Activated T-cell treated with anti-CD3 and anti-CD28 coated beads, Interleukin-2, amount 50 U/mL, for 4 hours (primary cell): ENCODE measurements around the gene BAHD1. TPM values are rescaled to one million over a fixed set of nuclear protein-coding genes. Genes with fewer than 3 reads are reported as not detected.

Source experiments
- ATAC-seq, 2 donors: fragments of 200-7000 bp; cut with Tn5 transposase; one replicate each; pipeline ENCODE4 v1.10.0; 2021
- DNase-seq: peaks from one replicate; pipeline ENCODE4 v3.0.0-alpha.2; 2020
- H3K27me3 Mint-ChIP-seq: one replicate; pipeline ENCODE4 v1.8.0; 2021; ENCODE audit warnings: low read depth, mixed read lengths
- H3K36me3 Mint-ChIP-seq: one replicate; pipeline ENCODE4 v1.8.0; 2022; ENCODE audit warnings: mixed read lengths; ENCODE audit not compliant: insufficient read depth
- H3K4me1 Mint-ChIP-seq: one replicate; pipeline ENCODE4 v1.8.0; 2021; ENCODE audit warnings: low read depth, mixed read lengths
- H3K4me3 Mint-ChIP-seq: one replicate; pipeline ENCODE4 v1.8.0; 2021; ENCODE audit warnings: mild to moderate bottlenecking, moderate library complexity, mixed read lengths
- H3K9me3 Mint-ChIP-seq: one replicate; pipeline ENCODE4 v1.8.0; 2021; ENCODE audit warnings: mixed read lengths
- total RNA-seq, 3 donors: library from RNA; stranded (reverse); gene quantifications; one replicate each; pipeline ENCODE4 v1.2.1, GENCODE V29; 2021

The BAHD1 gene
- total RNA-seq, 3 donors from 2014 or later, result 28.0 to 31.6 (median 31.5) TPM

DNA sequence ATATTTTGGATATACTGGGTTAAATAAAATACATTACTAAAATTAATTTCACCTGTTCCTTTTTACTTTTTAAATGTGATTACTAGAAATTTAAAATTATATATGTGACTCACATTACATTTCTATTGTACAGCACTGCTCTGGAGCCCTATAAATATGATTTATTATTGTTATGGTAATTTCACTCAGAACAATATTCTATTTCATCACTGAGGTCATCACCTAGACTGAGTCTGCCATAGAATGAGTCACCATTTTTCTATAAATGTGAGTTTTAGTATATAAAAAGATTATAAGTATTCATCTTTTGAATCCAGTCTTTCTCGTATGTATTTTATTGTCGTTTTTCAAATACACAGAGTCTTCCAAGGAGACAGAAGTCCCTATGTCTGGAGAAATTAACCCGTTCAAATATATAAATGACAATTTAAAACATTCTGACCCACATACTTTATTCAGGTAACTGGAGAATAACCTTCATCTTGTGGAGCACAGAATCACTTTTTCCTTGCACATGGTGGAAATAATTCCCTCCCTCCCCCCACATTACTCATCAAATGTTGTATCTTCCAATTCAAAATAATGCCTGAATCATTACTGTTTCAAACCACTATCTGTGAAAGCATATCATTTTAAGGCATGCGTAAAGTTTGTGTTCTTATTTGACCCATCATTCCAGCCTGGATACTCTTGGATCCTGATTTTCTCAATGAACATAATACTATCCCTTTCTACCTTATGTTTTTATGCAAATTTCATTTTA lies 60.0 kb downstream of the BAHD1 start:
- Mint-ChIP-seq H3K4me3 (no peak overlapping the region), H3K36me3 (no peaks in the 10 kb centered on the region), H3K9me3 (no peaks in the 10 kb centered on the region), H3K27me3 (peaks cover 23% of the 10 kb centered on the region), H3K4me1 (peaks cover 6% of the 10 kb centered on the region)
- ATAC-seq (peak; percentile 70), DNase-seq (no peak)

GRCh38 chr15:40501487-40501886 lies 60.7 kb downstream of the BAHD1 start:
- peaks cover 25% of the 10 kb centered on the region for H3K27me3 Mint-ChIP-seq
- H3K4me1 Mint-ChIP-seq, result peaks cover 6% of the 10 kb centered on the region
- DNase-seq (no peak), ATAC-seq (no peak)
- H3K9me3 Mint-ChIP-seq, result no peaks in the 10 kb centered on the region
- H3K4me3 Mint-ChIP-seq, result no peak overlapping the region
- H3K36me3 Mint-ChIP-seq, result no peaks in the 10 kb centered on the region

GRCh38 chr15:40506964-40507571 lies 66.3 kb downstream of the BAHD1 start:
- DNase-seq (peak; percentile 63), ATAC-seq (peak; percentile 85 to 90)
- peaks cover 66% of the 10 kb centered on the region for H3K27me3 Mint-ChIP-seq
- no peaks in the 10 kb centered on the region for H3K36me3 Mint-ChIP-seq
- H3K9me3 Mint-ChIP-seq, result no peaks in the 10 kb centered on the region
- no peak overlapping the region for H3K4me3 Mint-ChIP-seq
- H3K4me1 Mint-ChIP-seq, result peaks cover 20% of the 10 kb centered on the region

- Mint-ChIP-seq H3K9me3 (no peaks in the 10 kb centered on the region), H3K27me3 (peaks cover 73% of the 10 kb centered on the region), H3K36me3 (no peaks in the 10 kb centered on the region), H3K4me3 (no peak overlapping the region), H3K4me1 (peaks cover 22% of the 10 kb centered on the region)
- DNase-seq, result no peak
- ATAC-seq, result no peak
Measured at GRCh38 chr15:40508216-40508615, 67.5 kb downstream of the BAHD1 start.

DNA sequence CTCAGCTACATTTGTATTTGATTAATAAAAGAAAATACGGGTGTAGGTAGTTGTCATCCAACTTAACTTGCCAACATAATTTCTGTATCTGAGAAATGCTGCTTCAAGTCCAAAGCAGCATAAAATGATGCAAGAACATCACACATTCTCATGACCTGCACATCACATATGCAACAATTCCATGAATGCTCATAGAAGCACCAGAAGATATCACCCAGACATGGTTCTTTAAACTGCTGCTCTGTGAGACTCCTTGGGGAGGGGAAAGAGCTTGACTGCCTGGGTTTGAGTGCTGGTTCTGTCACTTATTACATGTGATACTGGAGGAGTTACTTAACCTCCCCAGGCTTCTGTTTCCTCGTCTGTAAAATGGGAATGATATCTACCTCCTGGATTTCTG lies 69.4 kb downstream of the BAHD1 start:
- no peak for DNase-seq

DNA sequence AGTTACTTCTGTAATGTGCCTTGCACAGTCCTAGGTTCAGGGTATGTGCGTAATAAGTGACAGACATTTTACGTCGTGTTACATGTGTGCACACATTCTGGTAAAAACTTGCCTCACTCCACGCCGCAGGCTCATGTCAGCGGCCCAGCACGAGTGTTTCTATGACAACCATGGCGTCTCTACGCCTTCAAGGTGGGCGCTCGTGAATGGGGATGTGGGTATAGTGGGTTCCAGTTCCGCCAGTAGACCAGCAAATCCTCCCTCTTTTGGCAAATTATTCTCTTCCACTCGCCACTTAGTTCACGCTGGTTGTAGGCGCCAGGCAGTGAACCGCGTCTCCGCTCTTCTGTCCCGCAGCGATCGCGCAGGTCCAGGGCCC lies 70.3 kb downstream of the BAHD1 start:
- H3K9me3 Mint-ChIP-seq, result no peaks in the 10 kb centered on the region
- peak overlapping the region; percentile 70 for H3K4me3 Mint-ChIP-seq
- DNase-seq, result no peak
- ATAC-seq, result peak; percentile 35 to 39
- peaks cover 65% of the 10 kb centered on the region for H3K27me3 Mint-ChIP-seq
- H3K36me3 Mint-ChIP-seq, result no peaks in the 10 kb centered on the region
- peaks cover 22% of the 10 kb centered on the region for H3K4me1 Mint-ChIP-seq

More for the DNA sequence above, 69.4 kb downstream of the BAHD1 start:
- Mint-ChIP-seq H3K36me3 (no peaks in the 10 kb centered on the region), H3K4me3 (peak overlapping the region; percentile 8), H3K9me3 (no peaks in the 10 kb centered on the region), H3K27me3 (peaks cover 67% of the 10 kb centered on the region), H3K4me1 (peaks cover 22% of the 10 kb centered on the region)
- ATAC-seq, result no peak

GRCh38 chr15:40511472-40512133 lies 70.8 kb downstream of the BAHD1 start:
- DNase-seq (no peak), ATAC-seq (peak; percentile 55 to 74)
- no peaks in the 10 kb centered on the region for H3K9me3 Mint-ChIP-seq
- peaks cover 63% of the 10 kb centered on the region for H3K27me3 Mint-ChIP-seq
- peaks cover 22% of the 10 kb centered on the region for H3K4me1 Mint-ChIP-seq
- H3K4me3 Mint-ChIP-seq, result peak overlapping the region; percentile 70
- H3K36me3 Mint-ChIP-seq, result no peaks in the 10 kb centered on the region

GRCh38 chr15:40512440-40512839 lies 71.7 kb downstream of the BAHD1 start:
- DNase-seq (no peak), ATAC-seq (no peak)
- Mint-ChIP-seq H3K9me3 (no peaks in the 10 kb centered on the region), H3K36me3 (no peaks in the 10 kb centered on the region), H3K27me3 (peaks cover 57% of the 10 kb centered on the region), H3K4me1 (peaks cover 15% of the 10 kb centered on the region), H3K4me3 (peak overlapping the region; percentile 61)

GRCh38 chr15:40513609-40514008 lies 72.9 kb downstream of the BAHD1 start:
- H3K9me3 Mint-ChIP-seq, result no peaks in the 10 kb centered on the region
- no peak overlapping the region for H3K4me3 Mint-ChIP-seq
- ATAC-seq (no peak), DNase-seq (no peak)
- H3K4me1 Mint-ChIP-seq, result peaks cover 14% of the 10 kb centered on the region
- peaks cover 47% of the 10 kb centered on the region for H3K27me3 Mint-ChIP-seq
- H3K36me3 Mint-ChIP-seq, result no peaks in the 10 kb centered on the region

DNA sequence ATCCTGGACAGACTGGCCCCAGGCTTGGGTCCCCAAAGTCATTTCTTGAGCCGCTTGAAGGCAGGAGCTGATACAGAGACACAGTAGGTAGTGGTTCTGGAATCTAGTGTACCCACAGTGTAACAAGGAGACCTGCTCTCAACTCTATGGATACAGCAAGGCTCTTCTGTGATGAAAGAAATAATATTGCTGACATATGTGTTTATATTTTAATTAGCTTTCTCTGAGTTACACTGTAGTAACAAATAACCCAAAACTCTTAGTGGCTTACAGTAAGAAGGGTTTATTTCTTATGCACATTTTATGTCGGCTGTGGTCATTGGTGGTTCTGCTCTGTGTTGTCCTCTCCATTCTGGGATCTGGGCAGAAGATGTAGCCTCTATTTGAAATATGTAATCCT lies 75.6 kb downstream of the BAHD1 start:
- H3K27me3 Mint-ChIP-seq, result peaks cover 24% of the 10 kb centered on the region
- no peak for DNase-seq
- no peaks in the 10 kb centered on the region for H3K36me3 Mint-ChIP-seq

More for the DNA sequence above, 75.6 kb downstream of the BAHD1 start:
- no peak for ATAC-seq
- Mint-ChIP-seq H3K9me3 (no peaks in the 10 kb centered on the region), H3K4me3 (no peak overlapping the region), H3K4me1 (peaks cover 7% of the 10 kb centered on the region)

Other genes starting within 250 kb of the BAHD1 start
- under 1 TPM; 0.28 to 0.84 (median 0.76) TPM for gene PAK6, start 201.9 kb upstream of the BAHD1 start, total RNA-seq
- gene ANKRD63, start 157.9 kb upstream of the BAHD1 start, total RNA-seq, result not detected
- 10 to 100 TPM; 41.7 to 50.3 (median 48.6) TPM for gene PLCB2, start 133.0 kb upstream of the BAHD1 start, total RNA-seq
- 10 to 100 TPM; 11.4 to 13.3 (median 13.3) TPM for gene INAFM2, start 117.3 kb upstream of the BAHD1 start, total RNA-seq
- gene CCDC9B, start 100.0 kb upstream of the BAHD1 start, total RNA-seq, result under 1 TPM; 0.13 to 0.30 (median 0.25) TPM
- gene PHGR1, start 89.9 kb upstream of the BAHD1 start, total RNA-seq, result under 1 TPM in 1 of 3 donors, not detected in 2; 0.54 TPM
- under 1 TPM; 0.03 to 0.26 (median 0.08) TPM for gene DISP2, start 82.7 kb upstream of the BAHD1 start, total RNA-seq
- gene KNSTRN, start 58.2 kb upstream of the BAHD1 start, total RNA-seq, result 10 to 100 TPM; 22.6 to 37.0 (median 29.1) TPM
- 10 to 100 TPM; 65.2 to 71.4 (median 68.7) TPM for gene IVD, start 35.2 kb upstream of the BAHD1 start, total RNA-seq
- 1 to 10 TPM; 6.2 to 7.1 (median 7.0) TPM for gene CHST14, start 30.0 kb downstream of the BAHD1 start, total RNA-seq
- gene CCDC32, start 124.1 kb downstream of the BAHD1 start, total RNA-seq, result 10 to 100 TPM; 29.9 to 33.9 (median 31.0) TPM
- 10 to 100 TPM; 33.3 to 41.1 (median 37.0) TPM for gene RPUSD2, start 128.3 kb downstream of the BAHD1 start, total RNA-seq
- gene KNL1, start 153.3 kb downstream of the BAHD1 start, total RNA-seq, result 1 to 10 TPM; 2.9 to 4.1 (median 3.6) TPM